HCT116 (cell line): ENCODE results near the gene CFAP77.

Experiments used
- FOSL1 ChIP-seq: IDR thresholded peaks from 2 replicates; pipeline ENCODE4 v1.6.1; 2012; ENCODE audit warnings: low read depth
- JUND ChIP-seq: IDR thresholded peaks from 2 replicates; pipeline ENCODE4 v1.6.1; 2012
- MAX ChIP-seq: IDR thresholded peaks from 2 replicates; pipeline ENCODE4 v1.6.1; 2012
- POLR2A ChIP-seq: IDR thresholded peaks from 2 replicates; pipeline ENCODE4 v1.7.0; 2011; ENCODE audit warnings: borderline replicate concordance; ENCODE audit not compliant: insufficient read depth, insufficient read length; ENCODE audit errors: extremely low read depth
- POLR2AphosphoS5 ChIP-seq: IDR thresholded peaks from 2 replicates; pipeline ENCODE4 v1.6.1; 2011; ENCODE audit warnings: mild to moderate bottlenecking, low read depth, low read length, moderate library complexity
- RAD21 ChIP-seq: IDR thresholded peaks from 2 replicates; pipeline ENCODE4 v1.6.1; 2012; ENCODE audit warnings: low read depth, mild to moderate bottlenecking
- REST ChIP-seq: IDR thresholded peaks from 2 replicates; pipeline ENCODE4 v1.6.1; 2012; ENCODE audit warnings: low read depth
- SIN3A ChIP-seq: IDR thresholded peaks from 2 replicates; pipeline ENCODE4 v1.6.1; 2012; ENCODE audit warnings: low read depth
- SP1 ChIP-seq: IDR thresholded peaks from 2 replicates; pipeline ENCODE4 v1.6.1; 2012; ENCODE audit warnings: low read depth
- SRF ChIP-seq: IDR thresholded peaks from 2 replicates; pipeline ENCODE4 v1.6.1; 2012; ENCODE audit warnings: low read depth
- ZBTB33 ChIP-seq: IDR thresholded peaks from 2 replicates; pipeline ENCODE4 v1.6.1; 2011; ENCODE audit warnings: mild to moderate bottlenecking, low read length, moderate library complexity; ENCODE audit not compliant: insufficient replicate concordance; ENCODE audit errors: extremely low read depth
- ZFX ChIP-seq: fragments of 450-650 bp; IDR thresholded peaks from 2 replicates; pipeline ENCODE4 v1.6.1; 2017
- ZNF274 ChIP-seq: fragments of 200-500 bp; sonication (Bioruptor generic); IDR thresholded peaks from 2 replicates; pipeline ENCODE4 v1.6.1; 2014; ENCODE audit warnings: mild to moderate bottlenecking, low read depth, low read length, inconsistent platforms
- TF ChIP-seq, protein P1 (sequence below), 3 experiments: fragments of 200-600 bp in 1 of 3; sonication (generic) in 1 of 3; IDR thresholded peaks in 2 of 3; conservative IDR thresholded peaks in 1 of 3; 2 replicates each; pipeline ENCODE4 v1.5.1; 2012 to 2017; ENCODE audit warnings: low read depth in 2 of 3, low read length in 2 of 3, antibody characterized with exemption in 1 of 3, borderline replicate concordance in 1 of 3, control low read depth in 1 of 3, mild to moderate bottlenecking in 1 of 3, mixed read lengths in 1 of 3, mixed run types in 1 of 3, moderate library complexity in 1 of 3; ENCODE audit not compliant: insufficient read depth in 1 of 3

GRCh38 chr9:132410642-132411041 lies 631 bp downstream of the CFAP77 start:
- TF ChIP-seq, protein P1, sequence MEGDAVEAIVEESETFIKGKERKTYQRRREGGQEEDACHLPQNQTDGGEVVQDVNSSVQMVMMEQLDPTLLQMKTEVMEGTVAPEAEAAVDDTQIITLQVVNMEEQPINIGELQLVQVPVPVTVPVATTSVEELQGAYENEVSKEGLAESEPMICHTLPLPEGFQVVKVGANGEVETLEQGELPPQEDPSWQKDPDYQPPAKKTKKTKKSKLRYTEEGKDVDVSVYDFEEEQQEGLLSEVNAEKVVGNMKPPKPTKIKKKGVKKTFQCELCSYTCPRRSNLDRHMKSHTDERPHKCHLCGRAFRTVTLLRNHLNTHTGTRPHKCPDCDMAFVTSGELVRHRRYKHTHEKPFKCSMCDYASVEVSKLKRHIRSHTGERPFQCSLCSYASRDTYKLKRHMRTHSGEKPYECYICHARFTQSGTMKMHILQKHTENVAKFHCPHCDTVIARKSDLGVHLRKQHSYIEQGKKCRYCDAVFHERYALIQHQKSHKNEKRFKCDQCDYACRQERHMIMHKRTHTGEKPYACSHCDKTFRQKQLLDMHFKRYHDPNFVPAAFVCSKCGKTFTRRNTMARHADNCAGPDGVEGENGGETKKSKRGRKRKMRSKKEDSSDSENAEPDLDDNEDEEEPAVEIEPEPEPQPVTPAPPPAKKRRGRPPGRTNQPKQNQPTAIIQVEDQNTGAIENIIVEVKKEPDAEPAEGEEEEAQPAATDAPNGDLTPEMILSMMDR (IDR thresholded peaks at IDR 0.05 in 2 of 3, conservative IDR thresholded peaks at IDR 0.05 in 1 of 3; ENCODE audit: borderline replicate concordance in 1 of 3, insufficient read depth in 1 of 3, low read depth in 2 of 3, low read length in 2 of 3), result no peak
- no peak for TF ChIP-seq ZBTB33
- no peak for TF ChIP-seq MAX
- TF ChIP-seq SRF, result no peak
- TF ChIP-seq POLR2A, result no peak
- TF ChIP-seq RAD21, result no peak
- no peak for TF ChIP-seq ZNF274
- TF ChIP-seq JUND, result no peak
- no peak for TF ChIP-seq POLR2AphosphoS5
- TF ChIP-seq ZFX, result no peak
- TF ChIP-seq SP1, result no peak
- TF ChIP-seq REST, result no peak
- TF ChIP-seq FOSL1, result no peak
- TF ChIP-seq SIN3A, result no peak
